Placental pericyte (primary cell): Measurements from ENCODE around the gene XRN1. TPM values are rescaled to one million over a fixed set of nuclear protein-coding genes. Genes with fewer than 3 reads are reported as not detected.

Experiments used
- small RNA-seq: library from RNA; depleted of rRNA; stranded (forward); fragments of <200 nt; gene quantifications from one replicate; pipeline ENCODE3, GENCODE V24; 2012; ENCODE audit warnings: low replicate concordance
- total RNA-seq: library from RNA; depleted of rRNA; stranded (reverse); fragments of >200 nt; gene quantifications from 2 replicates; pipeline ENCODE4 v1.2.3, GENCODE V29; 2012

The XRN1 gene
- total RNA-seq: 38.1 and 44.1 TPM in 2 replicates

DNA sequence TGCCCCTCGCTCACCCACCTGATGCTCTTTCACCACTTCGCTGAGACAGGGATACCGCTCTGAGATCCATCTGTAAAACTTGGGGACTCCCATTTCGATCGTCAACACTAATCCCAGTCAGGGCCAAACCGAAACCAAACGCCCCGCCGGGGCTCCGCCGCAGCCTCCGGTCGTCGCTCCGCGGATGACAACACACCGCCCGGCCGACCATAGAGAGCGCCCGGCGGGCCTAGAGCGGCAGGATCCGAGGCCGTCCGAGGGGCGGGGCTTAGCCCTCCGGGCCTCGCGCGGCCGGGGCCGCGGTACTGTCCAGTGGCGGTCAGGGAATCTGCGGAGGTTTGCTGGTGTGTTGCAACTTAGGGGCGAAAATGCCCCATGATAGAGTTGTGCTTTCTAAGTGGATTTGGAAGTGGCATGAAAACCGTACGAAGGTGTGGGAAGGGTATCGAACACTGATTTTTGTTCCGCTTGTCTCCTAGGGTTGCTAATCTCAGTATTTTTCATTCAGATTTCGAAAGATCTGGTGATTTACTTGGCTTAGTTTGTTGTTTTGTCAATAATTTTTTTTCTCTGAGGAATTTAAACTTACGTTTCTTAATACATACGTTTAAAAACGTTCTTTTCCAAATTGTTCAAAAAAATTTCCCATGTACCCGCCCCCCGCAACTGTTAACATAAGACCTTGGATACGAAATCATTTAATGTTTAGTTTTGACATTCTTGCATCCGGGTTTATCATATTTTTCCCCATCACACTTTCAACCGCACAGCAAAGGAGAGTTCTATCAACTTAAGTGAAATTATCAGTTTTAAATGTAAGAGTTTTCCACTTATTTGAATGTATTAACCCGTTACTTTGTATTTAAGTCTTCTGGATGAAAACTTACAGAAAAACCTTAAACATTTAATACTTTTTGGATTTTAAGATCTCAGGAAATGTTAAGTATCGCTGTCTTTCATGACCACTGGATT is at the start of gene XRN1:
Gene XRN1, minus strand, starts transcription at position 186 of the 972 bp plus-strand sequence. Its CDS starts 93 bp downstream, at position 93.

Small RNA genes lying within 50 kb of the gene (small RNA-seq; reads per million reads assigned to genes)
- gene RNU1-100P: not detected
- gene RNU6-1294P: not detected

Other genes starting within 250 kb of the XRN1 start
- gene GK5, start 222.5 kb downstream of the XRN1 start, total RNA-seq: 9.6 and 17.0 TPM in 2 replicates
- 17.7 and 42.1 TPM in 2 replicates for gene ATR, start 130.7 kb upstream of the XRN1 start, total RNA-seq
- 0.22 and 2.1 TPM in 2 replicates for gene PLS1, start 148.4 kb upstream of the XRN1 start, total RNA-seq